NCI-H526 treated with DMSO at 0.1 percent for 48 hours (cell line): ENCODE data around the gene C17orf113.

Experiments
- DNase-seq: peaks from one replicate; lab custom pipeline; 2025; lab: John Stamatoyannopoulos, UW

C17orf113 gene

GRCh38 chr17:42072323-42073187 lies 22.2 kb upstream of the C17orf113 start:
- no peak for DNase-seq

GRCh38 chr17:42071810-42072209 lies 21.4 kb upstream of the C17orf113 start:
- DNase-seq: no peak

GRCh38 chr17:42068979-42069378 lies 18.6 kb upstream of the C17orf113 start:
- DNase-seq: no peak

- DNase-seq: no peak
Measured at GRCh38 chr17:42067371-42068091, 17.1 kb upstream of the C17orf113 start.

- DNase-seq: no peak
Measured at GRCh38 chr17:42065201-42065600, 14.8 kb upstream of the C17orf113 start.

- no peak for DNase-seq
Measured at GRCh38 chr17:42062681-42063080, 12.3 kb upstream of the C17orf113 start.

- DNase-seq: no peak
Measured at GRCh38 chr17:42061646-42062487, 11.5 kb upstream of the C17orf113 start.

GRCh38 chr17:42060231-42060630 lies 9.8 kb upstream of the C17orf113 start:
- no peak for DNase-seq

- no peak for DNase-seq
Measured at GRCh38 chr17:42059815-42060214, 9.4 kb upstream of the C17orf113 start.

GRCh38 chr17:42058063-42058462 lies 7.7 kb upstream of the C17orf113 start:
- no peak for DNase-seq

- no peak for DNase-seq
Measured at GRCh38 chr17:42056635-42057034, 6.2 kb upstream of the C17orf113 start.

- no peak for DNase-seq
Measured at GRCh38 chr17:42055496-42055895, 5.1 kb upstream of the C17orf113 start.

GRCh38 chr17:42055027-42055426 lies 4.6 kb upstream of the C17orf113 start:
- DNase-seq: no peak

GRCh38 chr17:42053731-42054500 lies 3.5 kb upstream of the C17orf113 start:
- no peak for DNase-seq

- no peak for DNase-seq
Measured at GRCh38 chr17:42052346-42052877, 2.0 kb upstream of the C17orf113 start.

GRCh38 chr17:42051645-42052044 lies 1.2 kb upstream of the C17orf113 start:
- DNase-seq: no peak

- DNase-seq: no peak
Measured at GRCh38 chr17:42051013-42051400, 606 bp upstream of the C17orf113 start.

GRCh38 chr17:42049834-42050392 lies 488 bp downstream of the C17orf113 start:
- no peak for DNase-seq

GRCh38 chr17:42047343-42047742 lies 3.1 kb downstream of the C17orf113 start:
- no peak for DNase-seq

GRCh38 chr17:42045719-42046118 lies 4.7 kb downstream of the C17orf113 start:
- DNase-seq: no peak
